Mammary epithelial cell (primary cell): Measurements from ENCODE around the gene GYG2.

ENCODE experiments used
- CTCF ChIP-seq, 2 donors: IDR thresholded peaks in 1 of 2; conservative IDR thresholded peaks in 1 of 2; 2 replicates each; pipeline ENCODE4 v1.5.1; 2011 to 2012; ENCODE audit warnings: inconsistent platforms in 2 of 2, low read length in 2 of 2, mild to moderate bottlenecking in 2 of 2, control low read depth in 1 of 2, low read depth in 1 of 2; ENCODE audit not compliant: insufficient read depth in 1 of 2; ENCODE audit errors: extremely low read depth in 1 of 2
- EZH2 ChIP-seq: IDR thresholded peaks from 2 replicates; pipeline ENCODE4 v1.6.1; 2012; ENCODE audit warnings: low read length, inconsistent platforms, borderline replicate concordance

DNA sequence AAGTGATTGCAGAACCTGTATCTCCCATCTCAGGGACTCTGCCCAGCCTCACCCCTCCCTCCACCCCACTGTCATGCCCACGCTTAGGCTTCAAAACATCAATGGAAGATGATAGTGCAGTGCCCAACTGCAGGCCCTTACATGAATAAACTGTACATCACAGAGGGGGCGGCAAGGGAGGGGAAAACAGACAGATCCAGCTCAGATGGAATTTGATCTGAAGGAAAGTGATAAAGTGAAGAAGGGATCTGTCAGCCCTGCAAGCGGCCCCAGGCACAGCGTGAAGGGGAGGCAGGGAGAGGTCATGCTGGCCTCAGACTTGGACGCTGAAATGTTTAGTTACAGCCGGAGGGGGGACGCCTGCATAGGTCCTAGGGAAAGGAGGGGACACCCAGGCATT is 38.5 kb downstream of the GYG2 start:
- TF ChIP-seq CTCF (conservative IDR thresholded peaks at IDR 0.05 in 1 of 2, IDR thresholded peaks at IDR 0.05 in 1 of 2; ENCODE audit: extremely low read depth in 1 of 2, insufficient read depth in 1 of 2, low read depth in 1 of 2, low read length in 2 of 2) (no peak), EZH2 (no peak)
